Measurements from ENCODE around the gene MIER1.

The MIER1 gene

DNA sequence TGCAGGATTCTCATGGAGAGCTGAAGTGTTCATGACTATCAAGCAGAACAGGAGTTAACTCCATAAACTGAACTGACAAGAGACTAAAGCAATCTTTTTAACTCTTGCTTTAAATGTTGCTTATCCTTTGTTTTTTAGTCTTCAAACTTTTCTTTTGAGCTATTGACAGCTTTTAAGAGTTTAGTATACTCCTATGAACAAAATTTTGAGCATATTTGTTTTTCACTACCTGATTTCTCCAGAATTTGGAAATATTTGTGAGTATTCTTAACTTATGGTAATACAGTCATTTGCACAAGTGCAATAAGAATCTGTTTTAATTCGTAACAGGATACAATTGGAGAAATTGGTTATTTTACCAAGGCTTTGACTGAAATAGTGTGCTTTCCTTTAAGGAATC is 7.3 kb upstream of the MIER1 start:
- ChIA-PET POLR2A (no interaction called here), CTCF (no interaction called here)
- peak in 1 of 3 donors; percentile 42 for DNase-seq
- Histone ChIP-seq H3K27ac (ENCODE audit: insufficient read depth in 1 of 2, low read depth in 1 of 2, low read length in 2 of 2, poor library complexity in 1 of 2, severe bottlenecking in 2 of 2) (no peak overlapping the region), H3K36me3 (ENCODE audit: control insufficient read depth in 4 of 4, insufficient read depth in 4 of 4, low read length in 3 of 4) (peaks cover 5 to 10% (median 7%) of the 10 kb centered on the region in 4 experiments), H3K4me1 (ENCODE audit: control extremely low read depth in 1 of 4, control insufficient read depth in 4 of 4, insufficient read depth in 4 of 4, low read length in 3 of 4) (no peaks in the 10 kb centered on the region), H3K27me3 (replicated peaks in 2 of 5; ENCODE audit: control insufficient read depth in 4 of 5, insufficient read depth in 5 of 5, low read length in 4 of 5) (no peaks in the 10 kb centered on the region), H3K9me3 (ENCODE audit: control extremely low read depth in 1 of 5, control insufficient read depth in 4 of 5, insufficient read depth in 2 of 5, low read depth in 1 of 5, low read length in 4 of 5) (peaks cover 2 to 13% (median 4%) of the 10 kb centered on the region in 5 experiments), H3K4me3 (ENCODE audit: control insufficient read depth in 1 of 7, extremely low read depth in 1 of 7, insufficient read depth in 4 of 7, low read depth in 2 of 7, low read length in 6 of 7) (no peak overlapping the region)
- WGBS (ENCODE audit: insufficient coverage): 100% methylated on average over 1 of the region's 1 CpG

DNA sequence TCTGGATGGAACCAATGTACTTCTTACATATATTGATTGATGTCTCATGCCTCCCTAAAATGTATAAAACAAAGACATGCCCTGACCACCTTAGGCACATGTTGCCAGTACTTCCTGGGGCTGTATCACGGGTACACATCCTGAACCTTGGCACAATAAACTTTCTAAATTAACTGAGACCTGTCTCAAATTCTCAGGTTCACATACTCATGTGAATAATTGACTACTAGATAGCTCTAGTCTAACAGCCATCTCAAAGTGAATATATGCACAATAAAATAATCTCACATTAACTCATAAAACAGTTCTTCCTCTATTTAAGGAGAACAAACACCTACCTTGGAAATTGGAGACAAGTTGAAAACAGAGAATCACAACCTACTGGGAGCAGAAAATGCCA is 5.7 kb upstream of the MIER1 start:
- CTCF ChIA-PET: interaction anchor here (0.6 kb wide), 1 partner anchor 32 kb away, joined by 3 read pairs; no protein-coding TSS in a partner anchor
- Histone ChIP-seq H3K36me3 (ENCODE audit: control insufficient read depth in 4 of 4, insufficient read depth in 4 of 4, low read length in 3 of 4) (peaks cover 5 to 10% (median 7%) of the 10 kb centered on the region in 4 experiments), H3K4me3 (ENCODE audit: control insufficient read depth in 1 of 7, extremely low read depth in 1 of 7, insufficient read depth in 4 of 7, low read depth in 2 of 7, low read length in 6 of 7) (no peak overlapping the region), H3K27ac (ENCODE audit: insufficient read depth in 1 of 2, low read depth in 1 of 2, low read length in 2 of 2, poor library complexity in 1 of 2, severe bottlenecking in 2 of 2) (no peak overlapping the region), H3K27me3 (replicated peaks in 2 of 5; ENCODE audit: control insufficient read depth in 4 of 5, insufficient read depth in 5 of 5, low read length in 4 of 5) (no peaks in the 10 kb centered on the region), H3K9me3 (ENCODE audit: control extremely low read depth in 1 of 5, control insufficient read depth in 4 of 5, insufficient read depth in 2 of 5, low read depth in 1 of 5, low read length in 4 of 5) (peaks cover 2 to 13% (median 4%) of the 10 kb centered on the region in 5 experiments), H3K4me1 (ENCODE audit: control extremely low read depth in 1 of 4, control insufficient read depth in 4 of 4, insufficient read depth in 4 of 4, low read length in 3 of 4) (peaks cover 8 to 10% (median 8%) of the 10 kb centered on the region in 4 experiments)
- POLR2A ChIA-PET: no interaction called here
- no peak for DNase-seq
- WGBS (ENCODE audit: insufficient coverage): 100% methylated on average over 1 of the region's 1 CpG

DNA sequence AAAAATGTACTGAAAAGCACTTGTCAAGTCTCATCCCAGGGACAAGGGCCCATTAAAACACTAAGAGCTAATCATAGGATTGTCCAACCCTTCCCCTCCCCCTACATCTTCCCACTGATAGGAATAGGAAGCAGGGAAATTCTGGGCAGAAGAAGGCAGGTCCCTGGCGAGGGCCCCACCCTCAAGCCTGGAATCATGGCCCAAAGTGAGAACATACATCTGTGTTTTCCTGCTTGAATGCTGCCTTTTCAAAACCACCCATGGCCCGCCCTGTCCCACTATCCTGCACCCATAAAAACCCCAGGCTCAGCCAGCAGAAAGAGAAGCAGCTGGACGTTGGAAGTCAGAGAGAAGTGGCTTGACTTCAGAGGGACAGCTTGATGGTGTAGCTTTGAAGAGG is 5.0 kb upstream of the MIER1 start:
- ChIA-PET POLR2A (no interaction called here), CTCF (interaction anchor here (0.6 to 1.0 kb wide), 2 partner anchors 11 to 33 kb away, joined by 3 read pairs; no protein-coding TSS in a partner anchor)
- Histone ChIP-seq H3K4me1 (ENCODE audit: control extremely low read depth in 1 of 4, control insufficient read depth in 4 of 4, insufficient read depth in 4 of 4, low read length in 3 of 4) (peaks cover 8 to 13% (median 12%) of the 10 kb centered on the region in 4 experiments), H3K4me3 (ENCODE audit: control insufficient read depth in 1 of 7, extremely low read depth in 1 of 7, insufficient read depth in 4 of 7, low read depth in 2 of 7, low read length in 6 of 7) (no peak overlapping the region), H3K27ac (ENCODE audit: insufficient read depth in 1 of 2, low read depth in 1 of 2, low read length in 2 of 2, poor library complexity in 1 of 2, severe bottlenecking in 2 of 2) (no peak overlapping the region), H3K9me3 (ENCODE audit: control extremely low read depth in 1 of 5, control insufficient read depth in 4 of 5, insufficient read depth in 2 of 5, low read depth in 1 of 5, low read length in 4 of 5) (peaks cover 2 to 13% (median 4%) of the 10 kb centered on the region in 5 experiments), H3K36me3 (ENCODE audit: control insufficient read depth in 4 of 4, insufficient read depth in 4 of 4, low read length in 3 of 4) (peaks cover 5 to 10% (median 7%) of the 10 kb centered on the region in 4 experiments), H3K27me3 (replicated peaks in 2 of 5; ENCODE audit: control insufficient read depth in 4 of 5, insufficient read depth in 5 of 5, low read length in 4 of 5) (no peaks in the 10 kb centered on the region)
- no peak for DNase-seq
- WGBS (ENCODE audit: insufficient coverage): 100% methylated on average over 1 of the region's 3 CpGs

DNA sequence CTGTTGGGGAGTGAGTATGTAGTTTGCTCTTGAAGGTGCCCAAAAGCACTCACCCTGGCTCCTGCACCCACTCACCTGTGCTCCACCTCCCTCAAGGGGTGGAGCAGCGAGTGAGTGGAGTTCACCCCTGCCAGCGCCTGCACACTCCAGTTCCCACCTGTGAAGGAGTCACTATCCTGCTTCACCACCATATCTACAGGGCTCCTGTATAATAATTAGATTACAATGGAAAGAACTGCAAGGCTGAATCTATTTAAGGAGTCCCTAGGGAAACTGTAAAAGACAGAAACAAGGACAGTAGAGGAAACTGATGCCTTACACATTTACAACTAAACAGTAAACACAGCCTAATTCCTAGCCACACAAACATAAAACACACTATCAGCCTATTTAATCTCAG is 4.2 kb upstream of the MIER1 start:
- DNase-seq: no peak
- no CpG with 5 or more reads among the region's 2 CpGs for WGBS (ENCODE audit: insufficient coverage)
- Histone ChIP-seq H3K9me3 (ENCODE audit: control extremely low read depth in 1 of 5, control insufficient read depth in 4 of 5, insufficient read depth in 2 of 5, low read depth in 1 of 5, low read length in 4 of 5) (peaks cover 2 to 13% (median 4%) of the 10 kb centered on the region in 5 experiments), H3K36me3 (ENCODE audit: control insufficient read depth in 4 of 4, insufficient read depth in 4 of 4, low read length in 3 of 4) (peaks cover 5 to 10% (median 7%) of the 10 kb centered on the region in 4 experiments), H3K4me1 (ENCODE audit: control extremely low read depth in 1 of 4, control insufficient read depth in 4 of 4, insufficient read depth in 4 of 4, low read length in 3 of 4) (peaks cover 8 to 16% (median 14%) of the 10 kb centered on the region in 4 experiments), H3K27me3 (replicated peaks in 2 of 5; ENCODE audit: control insufficient read depth in 4 of 5, insufficient read depth in 5 of 5, low read length in 4 of 5) (no peaks in the 10 kb centered on the region), H3K27ac (ENCODE audit: insufficient read depth in 1 of 2, low read depth in 1 of 2, low read length in 2 of 2, poor library complexity in 1 of 2, severe bottlenecking in 2 of 2) (no peak overlapping the region), H3K4me3 (ENCODE audit: control insufficient read depth in 1 of 7, extremely low read depth in 1 of 7, insufficient read depth in 4 of 7, low read depth in 2 of 7, low read length in 6 of 7) (no peak overlapping the region)
- ChIA-PET CTCF (interaction anchor here (1.0 kb wide), 1 partner anchor 10 kb away, joined by 3 read pairs; no protein-coding TSS in a partner anchor), POLR2A (no interaction called here)

DNA sequence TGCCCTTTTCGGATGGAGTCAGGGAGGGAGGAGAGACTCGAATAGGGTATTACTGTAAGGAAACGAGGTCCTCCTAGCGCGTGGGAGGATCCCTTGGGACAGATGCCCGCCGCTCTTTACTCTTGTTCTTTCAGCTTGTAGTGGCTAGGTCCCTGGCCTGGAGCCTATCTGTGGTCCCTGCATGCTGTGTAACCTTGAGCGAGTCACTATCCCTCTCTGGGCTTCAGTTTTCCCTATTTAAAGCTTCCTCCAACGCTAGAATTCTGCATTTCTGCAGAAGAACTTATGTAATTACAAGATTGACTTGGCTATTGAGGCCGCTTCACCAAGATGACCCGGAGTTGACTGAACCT is 744 bp downstream of the MIER1 start:
- ChIA-PET POLR2A (interaction anchor here (1.1 kb wide), 1 partner anchor 175 kb away, joined by 3 read pairs; no protein-coding TSS in a partner anchor), CTCF (interaction anchor here (1.0 to 1.5 kb wide), 5 partner anchors 8 to 168 kb away, joined by 3 to 5 read pairs (median 3); no protein-coding TSS in a partner anchor)
- Histone ChIP-seq H3K9me3 (ENCODE audit: control extremely low read depth in 1 of 5, control insufficient read depth in 4 of 5, insufficient read depth in 2 of 5, low read depth in 1 of 5, low read length in 4 of 5) (no peaks in the 10 kb centered on the region), H3K4me1 (ENCODE audit: control extremely low read depth in 1 of 4, control insufficient read depth in 4 of 4, insufficient read depth in 4 of 4, low read length in 3 of 4) (peaks cover 23 to 42% (median 31%) of the 10 kb centered on the region in 4 experiments), H3K4me3 (ENCODE audit: control insufficient read depth in 1 of 7, extremely low read depth in 1 of 7, insufficient read depth in 4 of 7, low read depth in 2 of 7, low read length in 6 of 7) (peak overlapping the region; percentile 85 to 100 (median 92)), H3K27ac (ENCODE audit: insufficient read depth in 1 of 2, low read depth in 1 of 2, low read length in 2 of 2, poor library complexity in 1 of 2, severe bottlenecking in 2 of 2) (peak overlapping the region; percentile 100), H3K36me3 (ENCODE audit: control insufficient read depth in 4 of 4, insufficient read depth in 4 of 4, low read length in 3 of 4) (peaks cover 0 to 2% (median under 1%) of the 10 kb centered on the region in 4 experiments), H3K27me3 (replicated peaks in 2 of 5; ENCODE audit: control insufficient read depth in 4 of 5, insufficient read depth in 5 of 5, low read length in 4 of 5) (no peaks in the 10 kb centered on the region)
- no peak for DNase-seq
- 13% methylated on average over 9 of the region's 11 CpGs for WGBS (ENCODE audit: insufficient coverage)

DNA sequence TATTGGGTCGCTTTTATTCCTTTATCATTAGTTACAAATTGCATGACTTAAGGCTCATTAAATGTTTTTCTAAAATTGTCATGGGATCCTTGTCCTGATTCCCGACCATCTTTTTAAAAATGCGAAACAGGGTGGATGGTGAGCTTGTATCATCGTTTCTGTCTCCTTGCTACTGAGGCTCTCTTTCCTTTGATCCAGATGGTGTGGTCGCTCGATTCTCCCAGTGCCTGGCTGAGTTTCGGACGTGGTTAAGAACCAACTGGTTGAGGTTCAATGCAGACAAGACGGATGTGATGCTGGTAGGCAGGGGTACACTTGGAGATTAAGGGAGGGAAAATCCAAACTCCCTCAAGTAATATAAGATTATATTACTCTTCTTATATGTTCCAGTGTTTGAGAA is 1.2 kb downstream of the MIER1 start:
- Histone ChIP-seq H3K9me3 (ENCODE audit: control extremely low read depth in 1 of 5, control insufficient read depth in 4 of 5, insufficient read depth in 2 of 5, low read depth in 1 of 5, low read length in 4 of 5) (no peaks in the 10 kb centered on the region), H3K36me3 (ENCODE audit: control insufficient read depth in 4 of 4, insufficient read depth in 4 of 4, low read length in 3 of 4) (no peaks in the 10 kb centered on the region), H3K4me1 (ENCODE audit: control extremely low read depth in 1 of 4, control insufficient read depth in 4 of 4, insufficient read depth in 4 of 4, low read length in 3 of 4) (peaks cover 24 to 42% (median 31%) of the 10 kb centered on the region in 4 experiments), H3K27me3 (replicated peaks in 2 of 5; ENCODE audit: control insufficient read depth in 4 of 5, insufficient read depth in 5 of 5, low read length in 4 of 5) (no peaks in the 10 kb centered on the region), H3K27ac (ENCODE audit: insufficient read depth in 1 of 2, low read depth in 1 of 2, low read length in 2 of 2, poor library complexity in 1 of 2, severe bottlenecking in 2 of 2) (peak overlapping the region in 1 of 2 experiments; percentile 100), H3K4me3 (ENCODE audit: control insufficient read depth in 1 of 7, extremely low read depth in 1 of 7, insufficient read depth in 4 of 7, low read depth in 2 of 7, low read length in 6 of 7) (peak overlapping the region in 6 of 7 experiments; percentile 85 to 100 (median 92))
- ChIA-PET POLR2A (no interaction called here), CTCF (interaction anchor here (1.3 to 1.4 kb wide), 2 partner anchors 24 to 161 kb away, joined by 3 to 5 read pairs; no protein-coding TSS in a partner anchor)
- WGBS (ENCODE audit: insufficient coverage): 63% methylated on average over 4 of the region's 9 CpGs
- no peak for DNase-seq

DNA sequence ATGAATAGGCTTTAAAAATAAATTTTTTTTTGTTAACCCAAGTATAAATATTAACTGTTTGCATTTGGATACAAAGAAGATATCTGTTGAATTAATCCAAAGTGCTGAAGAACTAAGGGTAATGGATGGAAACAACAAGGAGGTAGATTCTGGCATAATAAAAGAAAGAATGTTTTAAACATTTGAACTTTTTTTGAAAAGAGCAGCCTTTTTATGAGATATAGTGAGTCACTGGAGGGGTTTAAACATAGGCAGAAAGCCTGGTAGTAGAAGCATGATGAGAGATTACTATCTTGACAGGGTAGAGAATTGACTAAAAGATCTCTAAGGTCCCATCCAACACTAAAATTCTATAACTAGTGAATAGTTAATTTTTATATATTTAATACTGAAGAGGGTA is 2.7 kb downstream of the MIER1 start:
- CTCF ChIA-PET: no interaction called here
- no peak for DNase-seq
- POLR2A ChIA-PET: no interaction called here

More for the DNA sequence above, 2.7 kb downstream of the MIER1 start:
- H3K9me3 ChIP-seq (ENCODE audit: control extremely low read depth in 1 of 5, control insufficient read depth in 4 of 5, insufficient read depth in 2 of 5, low read depth in 1 of 5, low read length in 4 of 5): no peaks in the 10 kb centered on the region
- no peak overlapping the region for H3K4me3 ChIP-seq (ENCODE audit: control insufficient read depth in 1 of 7, extremely low read depth in 1 of 7, insufficient read depth in 4 of 7, low read depth in 2 of 7, low read length in 6 of 7)
- H3K4me1 ChIP-seq (ENCODE audit: control extremely low read depth in 1 of 4, control insufficient read depth in 4 of 4, insufficient read depth in 4 of 4, low read length in 3 of 4): peaks cover 27 to 55% (median 44%) of the 10 kb centered on the region in 4 experiments
- H3K27me3 ChIP-seq (replicated peaks in 2 of 5; ENCODE audit: control insufficient read depth in 4 of 5, insufficient read depth in 5 of 5, low read length in 4 of 5): no peaks in the 10 kb centered on the region
- peak overlapping the region in 1 of 2 experiments; percentile 100 for H3K27ac ChIP-seq (ENCODE audit: insufficient read depth in 1 of 2, low read depth in 1 of 2, low read length in 2 of 2, poor library complexity in 1 of 2, severe bottlenecking in 2 of 2)
- H3K36me3 ChIP-seq (ENCODE audit: control insufficient read depth in 4 of 4, insufficient read depth in 4 of 4, low read length in 3 of 4): no peaks in the 10 kb centered on the region
